BJ (cell line): ENCODE results near the gene AFF4. TPM values are rescaled to one million over a fixed set of nuclear protein-coding genes. Genes with fewer than 3 reads are reported as not detected.

Experiments used
- CTCF ChIA-PET: fragments of 350-600 bp; formaldehyde crosslinking; extraction: SDS; loops from one replicate; lab custom pipeline; 2021; ENCODE audit warnings: antibody characterized with exemption, inconsistent platforms; lab: Yijun Ruan, JAX
- POLR2A ChIA-PET: fragments of 300-600 bp; sonication (Branson Sonifier 250); formaldehyde crosslinking; extraction: SDS; loops from one replicate; lab custom pipeline; 2021; ENCODE audit warnings: antibody characterized with exemption; lab: Charles Lee
- DNase-seq: peaks from one replicate; pipeline ENCODE4 v3.0.0-alpha.2; 2011; ENCODE audit warnings: low read depth
- H3K27me3 ChIP-seq: 2 replicates; pipeline ENCODE4 v1.6.0; 2011; ENCODE audit warnings: low read length; ENCODE audit not compliant: control insufficient read depth, insufficient read depth
- H3K36me3 ChIP-seq: 2 replicates; pipeline ENCODE4 v1.5.1; 2011; ENCODE audit warnings: low read length; ENCODE audit not compliant: control insufficient read depth, insufficient read depth
- H3K4me3 ChIP-seq: 2 replicates; pipeline ENCODE4 v1.5.1; 2011; ENCODE audit warnings: low read depth, mild to moderate bottlenecking, control low read depth, low read length
- polyA plus RNA-seq: library from polyadenylated mRNA; depleted of rRNA; stranded (reverse); fragments of >200 nt; gene quantifications from 2 replicates; pipeline ENCODE4 v1.2.3, GENCODE V29; 2011
- TF ChIP-seq, protein P1 (sequence below): IDR thresholded peaks from 2 replicates; pipeline ENCODE4 v1.5.1; 2011; ENCODE audit warnings: low read depth, mild to moderate bottlenecking, control low read depth, inconsistent platforms, low read length, moderate library complexity; ENCODE audit not compliant: insufficient read depth

AFF4 gene
- polyA plus RNA-seq, 1 experiment = 42.5 TPM

DNA sequence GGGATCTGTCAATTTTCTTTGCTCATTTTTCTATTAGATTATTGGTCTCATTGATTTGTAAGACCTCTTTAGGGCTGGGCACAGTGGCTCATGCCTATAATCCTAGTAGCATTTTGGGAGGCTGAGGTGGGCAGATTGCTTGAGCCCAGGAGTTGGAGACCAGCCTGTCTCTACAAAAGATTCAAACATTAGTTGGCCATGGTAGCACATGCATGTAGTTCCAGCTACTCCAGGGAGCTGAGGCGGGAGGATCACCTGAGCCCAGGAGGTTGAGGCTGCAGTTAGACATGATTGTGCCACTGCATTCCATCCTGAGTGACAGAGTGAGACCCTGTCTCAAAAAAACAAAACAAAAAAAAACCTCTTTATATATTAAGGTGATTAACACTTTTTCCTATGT is 126.6 kb downstream of the AFF4 start:
- H3K4me3 ChIP-seq = no peak overlapping the region
- ChIA-PET CTCF (no interaction called here), POLR2A (no interaction called here)
- TF ChIP-seq, protein P1, sequence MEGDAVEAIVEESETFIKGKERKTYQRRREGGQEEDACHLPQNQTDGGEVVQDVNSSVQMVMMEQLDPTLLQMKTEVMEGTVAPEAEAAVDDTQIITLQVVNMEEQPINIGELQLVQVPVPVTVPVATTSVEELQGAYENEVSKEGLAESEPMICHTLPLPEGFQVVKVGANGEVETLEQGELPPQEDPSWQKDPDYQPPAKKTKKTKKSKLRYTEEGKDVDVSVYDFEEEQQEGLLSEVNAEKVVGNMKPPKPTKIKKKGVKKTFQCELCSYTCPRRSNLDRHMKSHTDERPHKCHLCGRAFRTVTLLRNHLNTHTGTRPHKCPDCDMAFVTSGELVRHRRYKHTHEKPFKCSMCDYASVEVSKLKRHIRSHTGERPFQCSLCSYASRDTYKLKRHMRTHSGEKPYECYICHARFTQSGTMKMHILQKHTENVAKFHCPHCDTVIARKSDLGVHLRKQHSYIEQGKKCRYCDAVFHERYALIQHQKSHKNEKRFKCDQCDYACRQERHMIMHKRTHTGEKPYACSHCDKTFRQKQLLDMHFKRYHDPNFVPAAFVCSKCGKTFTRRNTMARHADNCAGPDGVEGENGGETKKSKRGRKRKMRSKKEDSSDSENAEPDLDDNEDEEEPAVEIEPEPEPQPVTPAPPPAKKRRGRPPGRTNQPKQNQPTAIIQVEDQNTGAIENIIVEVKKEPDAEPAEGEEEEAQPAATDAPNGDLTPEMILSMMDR = no peak
- no peak for DNase-seq
- H3K36me3 ChIP-seq = no peaks in the 10 kb centered on the region
- no peaks in the 10 kb centered on the region; the same call in 1 of the 2 replicates for H3K27me3 ChIP-seq

DNA sequence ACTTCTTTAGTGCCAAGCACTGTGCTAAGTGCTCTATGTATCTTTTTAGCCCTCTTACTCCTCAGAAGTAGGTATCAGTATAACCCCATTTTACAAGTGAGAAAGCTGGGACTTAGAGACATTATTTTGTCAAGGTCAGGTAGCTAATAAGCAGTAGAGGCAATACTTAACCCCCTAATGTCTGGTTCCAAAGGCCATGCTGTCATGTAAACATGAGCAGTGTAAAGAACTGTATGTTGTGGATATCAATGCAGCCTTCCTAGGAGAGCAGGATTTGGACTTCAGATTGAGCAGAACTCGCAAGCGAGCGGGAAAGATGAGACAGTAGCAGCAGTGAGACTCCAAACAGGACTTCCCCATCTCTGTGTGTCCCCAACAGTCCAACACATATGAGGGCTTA is 129.4 kb downstream of the AFF4 start:
- Histone ChIP-seq H3K36me3 (no peaks in the 10 kb centered on the region), H3K27me3 (no peaks in the 10 kb centered on the region; the same call in 1 of the 2 replicates), H3K4me3 (no peak overlapping the region)
- POLR2A ChIA-PET = no interaction called here
- no peak for DNase-seq
- TF ChIP-seq, protein P1 = no peak
- CTCF ChIA-PET = interaction anchor here (9.4 kb wide), 1 partner anchor 51 kb away, joined by 111 read pairs; no protein-coding TSS in a partner anchor

DNA sequence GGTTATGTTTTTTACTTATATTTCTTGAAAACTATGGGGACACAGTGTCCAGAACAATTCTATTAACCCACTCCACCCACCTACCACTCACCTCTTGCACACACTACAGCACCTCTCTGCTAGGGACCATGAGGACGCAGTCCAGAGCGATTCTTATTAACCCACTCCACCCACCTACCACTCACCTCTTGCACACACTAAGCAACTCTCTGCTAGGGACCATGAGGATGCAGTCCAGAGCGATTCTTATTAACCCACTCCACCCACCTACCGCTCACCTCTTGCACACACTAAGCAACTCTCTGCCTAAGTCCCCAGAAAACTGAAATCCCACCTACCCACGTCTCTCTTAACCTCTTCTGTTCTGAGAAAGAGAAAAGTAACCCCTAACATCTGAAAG is 130.8 kb downstream of the AFF4 start:
- no peaks in the 10 kb centered on the region; the same call in 1 of the 2 replicates for H3K36me3 ChIP-seq
- ChIA-PET CTCF (interaction anchor here (1.9 to 9.4 kb wide), 2 partner anchors 12 to 53 kb away, joined by 6 to 111 read pairs; no protein-coding TSS in a partner anchor), POLR2A (no interaction called here)
- H3K27me3 ChIP-seq = no peaks in the 10 kb centered on the region
- no peak for DNase-seq
- TF ChIP-seq, protein P1 = no peak
- no peak overlapping the region for H3K4me3 ChIP-seq

DNA sequence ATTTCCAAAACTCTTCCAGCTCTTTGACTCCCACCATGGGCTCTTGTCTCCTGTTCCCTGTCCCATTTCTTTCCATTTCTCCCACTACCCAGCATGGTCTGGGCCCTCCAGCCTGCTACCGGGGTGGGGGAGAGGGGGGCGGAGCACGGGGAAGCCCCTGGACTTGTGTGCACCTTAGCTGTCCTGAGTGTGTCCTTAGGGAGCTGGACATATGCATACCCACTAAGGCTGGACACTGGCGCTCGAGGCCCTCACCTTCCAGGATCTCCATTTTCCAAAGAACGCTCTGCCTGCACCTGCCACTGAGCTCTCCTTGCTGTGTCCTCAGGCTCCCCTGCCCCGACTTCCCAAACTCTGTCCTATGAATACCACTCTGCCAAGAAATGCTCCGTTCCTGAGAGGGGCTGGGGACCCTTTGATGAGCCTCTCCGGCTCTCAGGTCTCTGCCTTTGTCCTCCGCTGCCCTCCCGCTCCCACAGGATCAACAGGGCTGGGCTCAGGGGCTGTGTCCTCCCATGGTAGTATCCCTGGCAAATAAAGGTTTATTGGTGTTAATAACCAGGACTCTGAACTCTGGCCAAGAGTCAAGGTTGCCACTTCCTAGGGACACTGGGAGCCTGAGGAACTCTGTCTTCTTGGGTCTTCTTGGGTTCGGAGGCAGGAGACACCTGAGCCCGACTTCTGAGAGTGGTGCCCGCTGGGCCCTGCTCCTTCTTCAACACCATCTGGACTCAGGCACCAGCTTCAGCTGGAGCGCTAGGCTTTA is 132.2 kb downstream of the AFF4 start:
- ChIA-PET POLR2A (no interaction called here), CTCF (interaction anchor here (1.0 to 9.4 kb wide), 12 partner anchors 11 to 305 kb away, joined by 3 to 111 read pairs (median 5); partner anchors contain the start of genes GDF9 and UQCRQ)
- Histone ChIP-seq H3K4me3 (peak overlapping the region; percentile 58), H3K27me3 (no peaks in the 10 kb centered on the region), H3K36me3 (peaks cover 1% of the 10 kb centered on the region)
- TF ChIP-seq, protein P1 = no peak
- DNase-seq = no peak

DNA sequence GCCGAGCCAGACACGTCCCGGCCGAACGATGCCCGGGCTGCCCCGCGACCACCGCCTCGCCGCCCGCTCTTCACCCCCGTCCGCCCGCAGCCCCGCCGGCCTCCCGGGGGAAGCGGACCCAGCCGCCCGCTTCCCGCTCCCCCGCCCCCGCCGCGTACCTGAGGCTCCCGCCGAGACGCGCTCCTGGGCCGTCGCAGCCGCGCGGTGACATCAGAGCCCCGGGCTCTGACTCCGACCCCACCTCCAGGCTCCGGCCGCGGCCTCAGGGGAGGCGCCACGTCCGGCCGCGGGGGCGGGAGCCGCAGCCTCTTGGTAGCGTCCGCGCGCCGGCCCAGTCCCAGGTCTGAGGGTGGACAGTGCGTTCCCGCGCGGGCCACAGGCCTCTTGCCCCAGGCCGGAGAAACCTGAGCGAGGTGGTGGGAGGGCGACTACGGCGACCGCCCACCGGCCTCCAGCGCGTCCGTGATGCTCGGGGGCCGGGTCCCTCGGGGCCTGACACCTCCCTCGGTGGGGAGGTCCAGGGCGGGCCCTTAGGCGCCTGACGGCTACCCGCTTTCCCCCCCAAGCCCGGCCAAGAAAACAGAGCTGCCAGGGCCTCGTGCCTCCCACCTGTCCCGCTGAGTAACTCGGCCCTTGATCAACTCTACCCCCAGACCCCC is 132.9 kb downstream of the AFF4 start, which contains the start of gene SHROOM1:
SHROOM1 (minus strand) TSS at position 212 of the 659 bp plus-strand sequence. CDS start 4,507 bp downstream, outside the sequence.
- peaks cover 1% of the 10 kb centered on the region for H3K36me3 ChIP-seq
- ChIA-PET CTCF (interaction anchor here (0.6 to 9.4 kb wide), 21 partner anchors 9 to 460 kb away, joined by 3 to 111 read pairs (median 5); partner anchors contain the start of genes GDF9 and UQCRQ), POLR2A (no interaction called here)
- TF ChIP-seq, protein P1 = no peak
- H3K4me3 ChIP-seq = peak within 1 kb of the TSS; percentile 58
- no peak for DNase-seq
- no peaks in the 10 kb centered on the region for H3K27me3 ChIP-seq
